CD4-positive, alpha-beta T cell treated with Interleukin-21 for 1 hour (primary cell): ENCODE results near the gene JADE1.

Source experiments
- DNase-seq: peaks from one replicate; pipeline ENCODE4 v3.0.0-alpha.2; 2020

JADE1 gene

DNA sequence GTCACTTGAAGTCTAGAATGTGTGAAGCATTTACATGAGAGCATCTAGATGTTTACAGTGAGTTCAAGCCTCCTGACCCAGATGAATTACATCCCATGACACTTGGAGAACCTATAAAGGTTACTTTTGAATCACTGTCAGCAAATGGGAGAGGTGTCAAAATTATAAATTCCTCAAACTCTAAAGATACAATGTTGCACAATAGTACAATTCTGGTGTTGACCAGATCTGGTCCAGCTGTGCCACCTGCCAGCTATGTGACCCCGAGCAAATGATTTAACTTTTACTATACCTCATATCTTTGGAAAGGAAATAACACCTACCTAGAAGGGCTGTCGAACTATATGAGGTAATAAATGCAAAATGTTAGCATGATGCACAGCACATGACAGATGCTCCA is 69.8 kb downstream of the JADE1 start:
- no peak for DNase-seq

DNA sequence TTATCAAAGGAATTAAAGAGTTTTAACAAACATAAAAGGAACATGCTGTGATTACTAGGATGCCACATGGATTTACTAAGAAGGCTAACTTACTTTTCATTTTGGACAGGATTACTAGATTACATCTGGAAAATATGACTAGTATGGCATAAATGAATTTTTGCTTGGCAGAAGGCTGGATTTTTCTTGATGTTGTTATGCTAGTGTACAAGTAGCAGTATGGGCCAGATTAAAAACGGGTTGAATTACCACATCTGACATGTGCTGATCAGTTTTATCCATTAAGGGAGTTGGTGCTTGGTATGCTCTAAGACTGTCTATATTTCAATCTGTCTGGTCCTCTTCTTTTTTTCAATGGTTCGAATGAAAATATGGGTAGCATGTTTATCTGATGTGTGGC is 70.5 kb downstream of the JADE1 start:
- DNase-seq, result no peak

DNA sequence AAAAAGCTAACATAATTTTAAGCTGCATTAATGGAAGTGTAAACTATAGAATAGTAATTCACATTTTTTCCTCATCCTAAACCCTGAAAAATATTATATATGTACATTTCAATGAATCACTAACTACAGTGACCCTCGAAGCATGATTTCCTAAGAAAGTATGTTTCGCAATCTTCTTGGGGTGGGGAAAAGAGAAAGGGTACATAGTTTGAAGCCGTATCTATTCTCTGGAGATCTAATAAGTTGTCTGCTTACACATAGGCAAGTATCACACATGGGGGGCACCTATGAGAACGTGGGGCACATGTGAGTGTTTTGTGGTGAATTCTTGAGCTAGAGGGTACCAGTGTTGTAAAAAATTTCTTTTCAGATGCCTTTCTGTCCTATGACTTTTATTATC is 71.2 kb downstream of the JADE1 start:
- DNase-seq, result no peak

DNA sequence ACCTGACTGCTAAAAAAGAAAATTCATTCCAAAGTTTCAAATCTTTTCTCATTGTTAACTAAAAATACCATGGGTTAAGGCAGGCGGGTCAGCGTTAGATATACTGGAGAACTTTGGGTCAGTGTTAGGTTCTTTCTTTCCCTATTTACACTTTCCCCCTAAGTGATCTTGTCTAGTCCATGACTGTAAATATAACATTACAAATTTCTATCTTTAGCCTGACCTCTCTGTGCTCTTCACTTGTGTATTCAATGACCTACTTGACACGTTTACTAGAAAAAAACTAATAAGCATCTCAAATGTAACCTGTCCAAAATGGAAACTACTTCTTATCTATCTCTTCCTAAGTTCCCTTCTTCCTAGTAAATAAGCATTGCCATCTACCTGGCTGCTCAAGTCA is 95.3 kb downstream of the JADE1 start:
- DNase-seq, result no peak

DNA sequence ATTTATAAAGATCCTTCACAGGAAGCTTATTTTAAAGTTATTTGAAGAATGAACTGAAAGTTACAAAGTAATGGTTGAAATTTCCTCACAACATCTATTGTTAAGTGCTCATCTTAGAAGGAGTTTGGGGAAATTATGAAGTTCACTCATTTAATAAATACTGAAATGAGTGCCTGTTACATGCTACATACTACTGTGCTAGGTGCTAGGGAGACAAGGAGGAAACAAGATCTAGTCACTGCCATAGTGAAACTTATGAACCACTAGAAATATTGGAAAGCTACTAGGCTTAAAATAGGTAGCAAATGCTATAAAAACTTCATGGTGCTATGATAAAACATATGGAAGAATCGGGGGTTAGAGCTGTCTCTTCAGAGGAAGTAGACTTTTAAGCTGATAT is 97.1 kb downstream of the JADE1 start:
- DNase-seq, result no peak

DNA sequence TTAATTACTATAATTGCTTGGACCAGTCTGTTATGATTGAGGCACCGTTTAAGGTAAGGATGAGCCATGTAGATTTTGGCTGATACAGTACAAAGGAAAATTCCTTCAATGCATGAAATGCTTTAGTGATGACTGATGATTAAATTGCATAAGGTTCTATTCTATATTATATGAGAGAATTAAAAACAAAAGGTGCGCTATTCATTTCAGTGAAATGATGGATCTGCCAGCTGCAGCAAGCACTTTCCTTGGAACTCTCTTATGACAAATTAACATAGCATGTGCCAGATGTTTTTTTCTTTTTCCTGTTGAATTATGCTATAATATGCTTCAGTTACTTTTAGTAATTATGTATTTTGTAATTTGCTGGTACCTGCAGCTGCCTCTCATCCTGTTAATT is 98.5 kb downstream of the JADE1 start:
- DNase-seq, result no peak

DNA sequence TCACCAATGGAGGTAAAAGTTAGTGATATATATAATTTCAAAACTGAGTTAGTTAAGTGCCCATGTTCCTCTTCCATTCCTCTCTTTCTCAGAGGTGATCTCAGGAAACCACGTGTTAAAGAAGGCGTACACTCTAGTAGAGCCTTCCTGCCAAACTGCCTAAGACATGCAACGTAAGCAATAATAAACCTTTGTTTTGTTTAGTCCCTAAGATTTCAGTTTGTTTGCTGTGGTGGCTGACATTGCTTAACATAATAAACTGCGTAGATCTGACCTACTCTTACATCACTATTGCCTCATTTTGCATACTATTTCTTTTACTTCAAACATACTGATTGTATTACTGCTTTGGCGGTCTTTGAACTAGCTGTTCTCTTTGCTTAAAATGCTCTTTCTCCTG is 99.2 kb downstream of the JADE1 start:
- DNase-seq, result no peak

DNA sequence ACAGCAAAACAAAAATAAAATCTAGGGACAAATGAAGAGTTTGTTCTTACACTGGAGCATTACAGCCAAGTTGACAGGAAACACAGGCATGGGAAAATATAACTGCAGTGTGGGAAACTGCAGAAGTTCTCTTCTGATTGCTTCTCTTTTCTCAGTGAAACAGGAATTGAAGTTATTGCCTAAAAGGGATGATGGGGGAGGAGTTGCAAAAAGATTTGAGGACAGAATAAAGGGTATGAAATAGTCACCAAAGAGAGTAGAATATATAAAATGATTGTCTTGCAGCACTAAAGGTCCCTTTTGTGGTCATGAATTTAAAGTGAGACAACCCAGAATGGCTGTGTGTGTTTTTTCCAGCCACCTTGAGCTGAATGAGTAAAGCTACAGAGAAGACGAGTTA is 103.7 kb downstream of the JADE1 start:
- no peak for DNase-seq

DNA sequence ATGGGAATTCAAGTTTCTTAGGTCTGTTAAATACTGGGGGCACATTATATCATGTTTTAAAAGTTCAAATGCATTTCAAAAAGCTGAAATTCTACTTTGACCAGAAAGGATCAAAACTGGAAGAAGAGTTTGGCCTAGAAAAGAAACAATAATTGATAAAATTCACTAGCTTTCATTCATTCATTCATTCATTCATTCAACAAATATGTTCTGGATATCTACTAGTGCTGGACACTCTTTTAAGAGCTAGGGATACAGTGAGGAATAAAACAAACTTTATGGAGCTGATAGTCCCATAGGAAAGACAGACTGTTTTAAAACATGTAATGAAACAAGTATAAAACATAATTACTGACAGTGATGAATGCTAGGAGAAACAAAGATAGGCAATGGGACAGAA is 106.0 kb downstream of the JADE1 start:
- DNase-seq, result no peak

DNA sequence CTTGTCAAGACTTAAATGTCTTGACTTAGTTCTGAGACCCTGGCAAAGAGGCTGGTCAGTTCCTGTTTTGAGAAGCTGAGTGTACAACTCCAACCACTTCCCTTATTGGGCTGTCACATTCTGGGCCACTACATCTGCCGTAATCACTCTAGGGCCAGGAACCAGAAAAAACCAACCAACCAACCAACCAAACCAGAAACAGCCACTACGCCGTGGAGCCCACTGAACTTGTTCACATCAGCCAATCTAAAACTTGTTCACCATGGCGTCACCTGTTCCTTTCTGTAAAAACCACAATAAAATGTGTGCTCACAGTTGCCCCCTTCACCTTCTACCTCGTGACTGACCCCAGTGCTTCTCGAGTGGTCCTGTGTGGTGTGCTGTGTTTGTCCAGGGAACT is 107.3 kb downstream of the JADE1 start:
- DNase-seq, result peak; percentile 37

DNA sequence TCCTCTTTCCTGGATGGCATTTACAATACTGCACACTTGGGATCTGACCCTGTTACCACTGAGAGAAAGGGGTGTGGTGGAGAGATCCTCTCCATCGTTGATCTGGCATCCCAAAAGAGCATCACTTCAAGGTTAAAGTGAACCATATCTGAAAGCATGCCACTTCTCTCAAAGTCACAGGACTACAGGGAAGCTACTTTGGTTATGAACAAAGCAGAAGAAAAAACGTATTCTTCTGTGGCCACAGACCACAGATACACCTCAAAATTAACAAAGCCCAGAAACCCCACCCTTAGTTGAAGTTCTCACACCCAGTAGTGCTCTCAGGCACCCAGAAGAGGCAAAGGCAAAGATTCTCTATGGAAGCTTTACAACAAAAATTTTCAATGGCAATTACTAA is 108.3 kb downstream of the JADE1 start:
- DNase-seq, result peak; percentile 27

DNA sequence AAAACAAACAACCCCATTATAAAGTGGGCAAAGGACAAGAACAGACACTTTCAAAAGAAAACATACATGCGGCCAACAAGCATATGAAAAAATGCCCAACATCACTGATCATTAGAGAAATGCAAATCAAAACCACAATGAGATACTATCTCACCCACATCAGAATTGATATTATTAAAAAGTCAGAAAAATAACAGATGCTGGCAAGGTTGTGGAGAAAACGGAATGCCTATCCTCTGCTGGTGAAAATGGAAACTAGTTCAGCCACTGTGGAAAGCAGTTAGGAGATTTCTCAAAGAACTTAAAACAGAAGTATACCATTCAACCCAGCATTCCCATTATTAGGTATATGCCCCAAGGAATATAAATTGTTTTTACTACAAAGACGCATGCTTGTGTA is 112.5 kb downstream of the JADE1 start:
- DNase-seq, result no peak
